GM20431 (cell line): ENCODE measurements around the gene MAP3K9.

ENCODE experiments used
- in situ Hi-C: fragments of 300-500 bp; cut with MseI, MboI; formaldehyde crosslinking; loops from one replicate; pipeline ENCODE4 v1.15.0; 2020; ENCODE audit warnings: low sequenced_read_pairs; ENCODE audit not compliant: unreplicated experiment

MAP3K9 gene

DNA sequence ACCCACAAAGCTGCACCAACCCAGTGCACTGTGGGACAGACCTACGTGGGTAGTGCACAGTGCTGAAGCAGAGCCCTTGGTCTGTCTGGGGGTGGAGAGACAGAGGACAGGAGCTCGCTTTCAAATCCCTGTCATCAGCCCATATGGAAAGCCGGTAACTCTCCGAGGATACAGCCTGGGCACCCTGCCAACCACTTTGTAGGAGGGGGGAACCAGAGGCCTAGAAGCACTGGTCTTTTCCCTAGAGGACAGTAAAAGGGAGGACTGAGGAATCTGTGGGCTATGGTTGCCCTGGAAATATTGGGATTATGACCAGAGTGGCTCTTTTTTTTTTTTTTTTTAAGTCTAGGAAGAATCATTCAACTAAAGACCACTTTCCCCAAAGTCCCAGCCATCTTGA lies 74.3 kb downstream of the MAP3K9 start:
- in situ Hi-C loops, result no loop called here

DNA sequence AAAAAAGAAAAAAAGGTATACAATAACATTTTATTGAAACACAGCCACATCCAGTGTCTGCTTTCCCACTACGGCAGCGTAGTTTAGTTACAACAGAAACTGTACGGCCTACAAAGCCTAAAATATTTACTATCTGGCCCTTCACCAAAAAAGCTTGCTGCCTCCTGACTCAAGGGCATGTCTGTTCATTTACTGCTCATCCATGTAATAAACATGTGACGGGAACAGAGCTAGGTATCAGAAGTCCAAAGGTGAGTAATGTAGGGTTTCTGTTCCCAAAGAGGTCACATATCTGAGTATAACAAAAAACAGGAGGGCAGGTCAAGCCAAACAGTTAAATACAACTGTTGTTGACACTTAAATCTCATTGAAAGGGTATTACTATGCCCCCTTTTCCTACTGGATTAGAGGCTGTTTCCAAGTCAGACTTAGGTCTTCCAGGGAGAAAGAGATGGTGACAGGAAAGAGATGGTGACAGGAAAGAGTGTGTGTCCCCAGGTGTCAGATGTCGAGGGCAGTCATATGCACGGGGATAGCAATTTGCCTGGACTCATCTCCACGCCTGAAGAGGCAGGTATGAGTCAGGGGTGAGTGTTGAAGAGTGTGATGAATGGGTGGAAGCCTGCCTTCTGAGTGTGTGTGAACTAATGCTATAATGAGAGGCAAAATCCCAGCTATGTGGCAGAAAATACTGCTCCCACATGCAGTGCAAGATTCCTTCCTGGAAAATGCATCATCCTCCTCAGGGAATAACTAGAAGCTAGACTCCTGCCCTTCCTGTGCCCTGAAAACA lies 77.7 kb downstream of the MAP3K9 start:
- in situ Hi-C loops, result no loop called here

DNA sequence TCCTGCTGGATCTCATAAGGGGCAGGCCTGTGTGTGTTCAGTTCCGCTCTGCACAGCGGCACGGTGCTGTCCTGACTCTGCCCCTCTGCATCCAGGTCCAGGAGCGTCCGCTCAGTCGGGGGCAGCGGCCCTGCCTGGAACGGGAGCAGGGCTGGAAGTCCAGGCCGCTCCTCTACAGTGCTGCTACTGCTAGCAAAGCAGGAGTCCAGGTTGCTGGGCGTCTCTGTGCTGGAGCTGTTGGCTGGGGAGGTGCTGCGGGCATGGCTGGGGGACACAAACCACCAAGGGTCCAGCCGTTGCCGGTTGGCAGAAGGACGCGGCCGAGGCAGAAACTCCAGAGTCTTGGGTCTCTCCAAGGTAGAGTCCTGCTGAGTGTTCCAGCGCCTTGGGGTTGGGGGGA lies 78.9 kb downstream of the MAP3K9 start:
- in situ Hi-C loops, result no loop called here

DNA sequence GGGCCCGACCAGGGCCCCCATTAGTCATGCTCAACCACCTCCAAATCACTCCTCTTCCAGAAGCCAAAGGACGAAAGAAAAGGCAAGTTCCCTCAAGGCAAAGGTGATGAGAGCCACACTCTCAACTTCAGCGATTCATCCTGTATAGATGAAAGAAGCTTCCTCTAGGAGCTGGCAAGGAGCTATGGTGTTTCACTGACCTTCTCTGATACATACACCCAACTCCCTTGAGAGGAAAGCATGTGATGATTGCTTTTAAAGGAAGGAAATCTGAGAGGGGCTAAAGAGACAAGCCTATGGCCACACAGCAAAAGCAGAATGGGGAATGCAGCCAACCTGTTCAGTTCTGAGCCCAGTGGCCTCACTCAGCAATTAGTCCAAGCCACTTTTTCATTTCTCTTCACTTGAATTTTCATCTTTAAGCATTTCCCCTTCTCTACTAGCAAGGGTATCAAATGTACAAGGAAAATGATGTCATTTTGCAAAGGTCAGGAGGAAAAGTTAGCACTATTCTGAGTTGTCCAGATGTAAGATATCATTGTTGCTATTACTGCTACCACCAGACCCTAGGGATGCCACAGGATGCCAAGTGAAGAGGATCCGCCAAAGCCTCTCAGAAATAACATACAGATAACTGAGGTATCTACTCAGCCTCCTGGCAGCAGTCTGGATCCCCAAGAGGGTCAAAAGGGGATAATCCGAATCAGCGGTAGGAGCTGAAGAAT lies 82.5 kb downstream of the MAP3K9 start:
- in situ Hi-C loops, result no loop called here

DNA sequence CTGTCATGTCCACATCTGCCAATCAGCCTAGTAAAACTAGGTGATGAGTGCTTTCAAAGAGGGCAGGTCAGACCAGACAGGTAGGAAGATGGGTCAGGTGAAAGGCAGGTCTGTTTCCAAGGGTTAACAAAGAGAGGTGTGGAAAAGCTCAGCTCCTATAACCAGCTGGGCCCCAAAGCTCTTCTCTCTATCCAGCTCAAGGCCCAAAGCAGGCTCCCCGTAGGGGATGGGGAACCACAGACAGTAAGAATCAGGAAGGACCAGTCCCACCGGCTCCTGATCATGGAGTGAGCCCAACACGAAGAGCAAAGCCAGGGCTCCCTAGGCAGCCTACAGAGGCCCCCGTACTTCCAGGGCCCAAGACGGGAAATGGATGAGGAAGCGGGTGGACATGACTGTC lies 84.4 kb downstream of the MAP3K9 start:
- in situ Hi-C loops, result no loop called here

DNA sequence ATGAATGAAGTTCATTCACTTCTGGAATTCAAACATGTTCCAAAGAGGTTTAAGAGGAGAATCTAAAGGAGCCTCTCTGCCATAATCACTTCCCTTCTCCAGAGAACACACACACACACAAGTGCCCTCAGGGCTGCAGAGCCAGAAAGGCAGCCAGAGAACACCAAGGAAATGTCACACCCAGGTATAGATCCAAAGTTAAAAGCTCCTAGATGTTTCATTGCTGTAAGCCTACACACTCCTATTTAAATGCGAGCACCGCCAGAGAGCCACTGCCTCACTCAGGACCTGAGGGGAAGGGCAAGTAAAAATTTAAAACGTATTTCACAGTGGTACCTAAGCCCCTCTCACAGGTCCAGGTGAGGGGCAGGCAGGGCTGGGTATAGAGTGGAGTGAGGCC lies 85.2 kb downstream of the MAP3K9 start:
- in situ Hi-C loops, result no loop called here

DNA sequence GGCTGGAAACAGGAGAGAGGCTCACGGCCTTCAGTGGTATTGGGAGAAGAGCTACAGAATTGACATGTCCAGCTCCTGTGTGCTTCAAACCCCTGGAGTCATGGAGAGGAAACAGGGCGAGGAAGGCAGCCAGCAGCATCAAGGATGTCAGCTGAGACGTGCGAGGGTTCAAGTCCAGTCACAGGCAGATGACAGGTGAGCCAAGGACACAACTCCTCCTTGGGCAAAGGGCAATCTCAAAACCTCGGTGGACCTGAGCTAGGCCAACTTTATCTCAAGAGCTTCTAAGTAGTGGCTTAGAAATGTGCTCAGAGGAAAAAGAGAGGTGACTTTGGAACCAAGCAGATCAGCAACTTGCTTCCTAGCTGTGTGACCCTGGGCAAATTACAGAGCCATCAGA lies 86.0 kb downstream of the MAP3K9 start:
- in situ Hi-C loops, result no loop called here

DNA sequence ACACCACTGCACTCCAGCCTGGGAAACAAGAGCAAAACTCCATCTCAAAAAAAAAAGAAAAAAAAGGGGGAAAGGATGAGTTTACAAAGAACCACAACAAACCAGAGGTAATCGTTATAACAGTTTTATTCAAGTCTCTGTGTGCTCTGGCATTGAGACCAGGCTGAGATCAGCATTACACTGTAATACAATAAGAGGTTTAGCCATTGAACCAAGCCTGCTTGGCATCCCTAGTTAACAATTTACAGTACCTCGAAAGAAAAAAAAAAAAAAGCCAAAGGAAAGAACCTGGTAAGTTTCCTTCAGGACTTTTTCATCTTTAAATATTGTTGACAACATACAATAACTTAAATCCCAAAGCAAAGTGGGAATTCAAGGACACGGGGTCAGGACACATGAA lies 86.9 kb downstream of the MAP3K9 start:
- in situ Hi-C loops, result no loop called here

DNA sequence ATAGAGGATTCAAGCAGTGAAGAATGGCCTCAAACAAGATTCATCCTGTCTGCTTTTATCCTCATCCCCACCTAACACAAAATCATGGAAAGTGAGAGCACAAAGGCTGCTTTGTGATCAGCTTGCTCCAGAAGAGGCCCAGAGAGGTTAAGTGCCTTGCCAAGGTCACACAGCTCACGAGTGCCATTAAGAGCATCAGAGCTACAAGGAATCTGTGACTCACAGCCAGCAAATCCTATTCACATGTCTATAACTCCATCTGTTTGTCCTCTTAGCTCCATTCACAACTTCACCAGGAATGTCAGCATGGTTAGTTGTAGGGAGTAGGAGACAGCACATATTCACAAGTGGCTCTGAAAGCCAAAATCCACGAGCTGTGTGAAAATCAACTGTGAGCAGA lies 87.8 kb downstream of the MAP3K9 start:
- in situ Hi-C loops, result no loop called here

DNA sequence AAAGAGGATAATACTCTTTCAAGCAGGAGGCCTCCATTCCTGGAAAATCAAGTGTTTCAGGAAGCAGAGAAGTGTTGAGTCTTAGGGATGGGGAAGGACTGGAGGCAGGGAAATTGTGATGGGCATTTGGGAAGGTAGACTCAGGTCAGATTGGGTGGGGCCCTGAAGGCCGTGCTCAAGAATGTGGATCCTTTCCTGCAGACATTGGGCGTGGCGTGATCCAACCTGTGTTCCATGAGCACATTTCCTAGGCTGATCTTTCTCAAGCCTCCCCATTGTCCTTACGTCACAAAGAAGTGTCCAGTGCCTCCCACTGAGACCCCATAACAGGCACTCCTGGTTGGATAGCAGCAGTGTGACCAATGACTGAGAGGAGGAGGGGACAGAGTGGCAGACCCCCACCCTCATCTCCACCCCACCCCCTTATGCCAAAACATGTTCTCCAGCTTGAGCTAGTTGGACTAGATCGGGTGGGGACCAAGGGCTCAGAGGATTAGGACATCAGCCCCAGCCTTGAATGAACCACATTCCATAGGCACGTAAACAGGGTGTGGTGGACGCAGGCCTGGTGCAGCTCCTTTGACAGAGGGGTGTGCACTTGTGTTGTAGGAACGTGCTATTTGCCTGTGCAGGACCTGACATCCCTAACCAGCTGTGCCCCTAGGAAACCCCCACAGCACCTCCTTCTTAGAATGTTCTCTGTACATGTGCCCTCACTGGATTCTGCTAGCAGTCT lies 90.8 kb downstream of the MAP3K9 start:
- in situ Hi-C loops, result loop anchor here (10.0 kb wide), 1 partner anchor 84 kb away; no protein-coding TSS in a partner anchor

DNA sequence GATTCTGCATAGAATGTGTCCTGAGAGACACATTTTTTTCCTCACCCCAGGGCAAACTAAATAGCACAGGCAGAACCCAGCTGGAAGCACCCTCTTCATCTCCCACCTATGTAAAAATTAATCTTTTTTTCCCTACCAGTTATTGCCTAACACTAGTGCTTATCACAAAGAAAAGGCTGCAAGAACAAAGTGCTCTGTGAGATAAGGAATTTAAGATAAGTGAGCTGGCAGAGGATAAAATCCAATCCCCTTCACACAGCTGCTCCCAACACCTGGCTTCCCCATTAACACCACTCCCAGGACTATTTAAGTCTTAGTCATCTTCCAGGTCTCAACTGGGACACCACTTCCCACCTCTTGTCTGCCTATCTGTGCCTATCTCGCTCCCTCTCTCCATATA lies 92.4 kb downstream of the MAP3K9 start:
- in situ Hi-C loops, result loop anchor here (10.0 kb wide), 1 partner anchor 82 kb away; no protein-coding TSS in a partner anchor

DNA sequence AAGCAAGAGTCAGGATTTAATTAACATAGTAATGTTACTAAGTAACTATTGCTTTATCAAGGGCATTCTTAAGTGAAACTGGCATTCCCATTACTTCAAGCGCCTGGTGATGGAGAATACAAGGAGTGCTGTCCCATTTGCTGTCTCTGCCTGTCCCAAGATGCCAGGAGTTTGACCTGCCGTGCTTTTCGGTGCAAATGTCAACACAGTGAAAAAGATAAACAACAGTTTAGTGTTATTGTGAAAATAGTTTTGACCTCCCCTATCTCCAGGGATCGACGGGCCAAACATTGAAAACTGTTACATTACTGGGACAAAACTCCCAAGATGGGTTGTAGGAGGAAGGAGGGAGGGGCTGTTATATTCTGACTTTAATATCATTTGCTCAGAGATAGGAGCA lies 92.8 kb downstream of the MAP3K9 start:
- in situ Hi-C loops, result loop anchor here (10.0 kb wide), 1 partner anchor 82 kb away; no protein-coding TSS in a partner anchor

DNA sequence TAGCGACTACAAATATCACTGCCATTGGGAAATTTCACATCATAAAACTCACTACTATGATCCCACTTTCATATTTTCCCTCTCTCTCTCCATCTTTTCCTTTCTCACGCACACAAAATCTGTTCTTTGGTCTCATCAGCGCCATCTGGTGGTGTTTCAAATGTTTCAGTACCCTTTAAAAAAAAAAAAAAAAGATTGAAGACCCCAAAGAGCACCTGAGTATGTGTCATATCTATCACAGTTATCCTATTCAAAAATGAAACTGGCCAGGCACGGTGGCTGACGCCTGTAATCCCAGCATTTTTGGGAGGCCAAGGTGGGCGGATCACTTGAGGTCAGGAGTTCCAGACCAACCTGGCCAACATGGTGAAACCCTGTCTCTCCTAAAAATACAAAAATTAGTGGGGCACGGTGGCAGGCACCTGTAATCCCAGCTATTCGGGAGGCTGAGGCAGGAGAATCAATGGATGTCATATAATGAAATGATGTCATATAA lies 95.2 kb downstream of the MAP3K9 start:
- in situ Hi-C loops, result loop anchor here (10.0 kb wide), 1 partner anchor 79 kb away; no protein-coding TSS in a partner anchor

DNA sequence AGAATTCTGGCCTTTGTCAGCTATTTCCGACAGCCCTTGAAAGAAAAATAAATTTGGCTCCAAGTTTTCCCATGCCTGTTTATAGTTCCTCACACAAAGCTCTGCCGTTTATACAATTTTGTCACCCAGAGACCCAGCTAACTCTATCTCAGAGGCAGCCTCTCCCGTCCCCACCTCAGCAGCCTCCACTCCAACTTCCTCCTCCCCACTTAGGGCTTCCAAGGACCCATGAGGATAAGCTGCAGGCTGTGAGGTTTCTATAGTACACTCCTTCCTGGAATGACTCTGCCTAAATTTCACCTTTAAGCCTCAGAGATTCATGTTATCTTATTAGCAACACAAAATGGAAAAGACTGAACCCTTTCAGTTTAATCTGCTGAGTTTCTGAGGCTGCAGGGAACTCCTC lies 95.8 kb downstream of the MAP3K9 start:
- in situ Hi-C loops, result loop anchor here (10.0 kb wide), 1 partner anchor 79 kb away; no protein-coding TSS in a partner anchor

DNA sequence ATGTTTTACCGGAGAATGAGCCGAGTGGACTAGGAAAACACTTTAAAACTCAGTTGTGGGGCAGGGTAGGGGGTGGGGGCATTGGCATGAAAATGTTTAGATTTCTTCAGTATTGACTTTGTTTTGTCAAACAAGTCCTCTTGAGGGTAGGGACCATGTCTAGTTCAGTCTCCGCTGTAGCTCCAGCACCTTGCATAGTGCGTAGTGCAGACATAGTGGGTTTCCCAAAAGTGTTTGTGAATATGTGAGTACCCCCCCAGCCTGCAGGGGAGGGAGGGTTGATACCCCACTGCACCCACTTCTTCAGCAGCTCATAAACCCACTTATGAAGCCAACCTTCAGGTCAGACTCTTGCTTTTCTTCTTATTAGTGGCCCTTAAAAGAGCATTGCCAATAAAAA lies 96.2 kb downstream of the MAP3K9 start:
- in situ Hi-C loops, result loop anchor here (10.0 kb wide), 1 partner anchor 78 kb away; no protein-coding TSS in a partner anchor

DNA sequence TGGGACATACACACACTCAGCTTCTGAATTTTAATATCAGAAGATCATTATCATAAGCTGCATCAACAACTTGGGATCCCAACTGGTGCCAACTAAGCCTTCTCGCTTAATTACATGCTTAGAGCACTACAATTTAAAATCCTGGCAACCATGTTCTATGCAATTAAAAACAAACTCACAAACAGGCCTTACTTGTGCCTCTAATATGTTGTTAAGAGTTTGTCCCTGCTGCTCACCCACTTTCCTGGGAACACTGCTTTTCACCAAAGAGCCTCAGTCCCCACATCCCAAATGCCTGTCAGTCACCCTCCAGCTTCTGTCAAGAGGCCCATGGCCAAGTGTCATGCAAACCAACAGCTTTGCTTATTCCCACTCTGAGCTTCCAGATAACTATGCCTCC lies 97.9 kb downstream of the MAP3K9 start:
- in situ Hi-C loops, result loop anchor here (10.0 kb wide), 1 partner anchor 77 kb away; no protein-coding TSS in a partner anchor

DNA sequence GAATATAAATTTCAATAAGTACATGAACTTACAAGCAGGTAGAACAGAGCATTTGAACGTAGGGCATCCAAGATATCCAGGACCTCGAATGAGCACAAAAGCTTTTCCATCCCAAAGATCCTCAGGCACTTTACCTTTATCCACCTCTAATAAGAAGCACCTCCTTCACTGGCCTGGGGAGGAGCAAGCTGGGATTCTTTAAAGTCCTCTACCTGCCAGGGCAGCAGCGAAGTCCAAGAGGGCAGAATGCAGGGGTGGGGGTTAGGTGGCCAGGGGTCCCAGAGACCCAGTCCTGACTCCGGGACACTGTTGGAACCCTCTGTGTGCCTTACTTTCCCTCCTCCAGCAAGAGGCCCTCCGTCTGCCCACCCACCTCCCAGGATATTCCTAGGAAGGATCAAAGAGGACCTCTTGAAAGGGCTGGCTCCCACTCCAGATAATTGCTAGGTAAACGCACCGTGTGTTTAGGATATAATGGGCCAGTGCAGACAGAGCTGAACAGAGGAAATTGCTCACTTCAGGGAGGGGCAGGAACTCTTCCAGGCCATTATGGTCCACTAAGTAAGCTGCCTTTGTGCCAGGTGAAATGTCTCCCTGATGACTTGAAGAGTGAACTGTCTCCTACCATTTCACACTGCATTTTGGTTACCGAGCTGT lies 99.5 kb downstream of the MAP3K9 start:
- in situ Hi-C loops, result loop anchor here (10.0 kb wide), 1 partner anchor 75 kb away; no protein-coding TSS in a partner anchor

DNA sequence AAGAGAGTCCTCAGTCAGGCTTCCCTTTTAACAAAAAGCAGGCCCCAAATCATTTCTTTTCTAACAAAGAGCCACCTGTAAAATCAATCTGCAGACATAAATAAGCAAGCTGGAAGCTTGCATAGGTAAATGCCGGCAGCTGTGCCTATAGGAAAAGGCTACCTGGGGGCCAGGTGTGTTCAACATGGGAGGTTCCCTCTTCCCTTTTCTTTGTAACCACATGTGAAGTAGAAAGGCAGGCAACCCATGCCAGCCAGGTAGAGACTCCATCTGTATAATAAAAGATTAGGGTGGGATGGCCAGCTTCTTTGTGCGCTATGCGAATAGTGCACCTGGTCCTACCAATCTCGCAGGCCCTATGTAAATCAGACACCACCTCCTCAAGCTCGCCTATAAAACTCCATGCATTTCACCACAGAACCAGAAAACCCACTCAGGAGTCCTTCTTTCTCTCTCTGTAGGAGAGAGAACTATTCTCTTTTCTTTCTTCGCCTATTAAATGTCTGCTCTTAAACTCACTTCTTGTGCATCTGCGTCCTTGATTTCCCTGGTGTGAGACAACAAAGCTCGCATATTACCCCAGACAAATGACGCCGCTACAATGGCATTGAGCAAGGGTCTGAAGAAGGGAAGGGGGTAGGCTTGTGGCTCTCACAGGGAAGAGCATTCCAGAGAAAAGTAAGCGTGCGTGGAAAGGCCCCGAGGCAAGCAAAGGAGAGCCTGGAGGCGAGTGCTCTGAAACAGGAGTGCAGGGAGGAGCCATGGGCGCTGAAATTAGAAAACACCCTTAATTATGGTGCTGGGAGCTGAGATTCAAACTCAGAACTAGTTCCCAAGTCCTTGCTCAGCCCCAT lies 100.4 kb downstream of the MAP3K9 start:
- in situ Hi-C loops, result no loop called here
